GM21576 (cell line): ENCODE data around the gene HENMT1.
"Not testable (repeated sequence)": the region's sequence is repeated elsewhere in the genome, so short reads cannot be mapped to it uniquely, and the experiment has no call there.

Experiments used
- ATAC-seq: cut with Tn5 transposase; IDR thresholded peaks from one replicate; pipeline ENCODE4 v1.9.1; 2021; ENCODE audit warnings: mild to moderate bottlenecking, moderate library complexity; ENCODE audit not compliant: unreplicated experiment

HENMT1 gene

DNA sequence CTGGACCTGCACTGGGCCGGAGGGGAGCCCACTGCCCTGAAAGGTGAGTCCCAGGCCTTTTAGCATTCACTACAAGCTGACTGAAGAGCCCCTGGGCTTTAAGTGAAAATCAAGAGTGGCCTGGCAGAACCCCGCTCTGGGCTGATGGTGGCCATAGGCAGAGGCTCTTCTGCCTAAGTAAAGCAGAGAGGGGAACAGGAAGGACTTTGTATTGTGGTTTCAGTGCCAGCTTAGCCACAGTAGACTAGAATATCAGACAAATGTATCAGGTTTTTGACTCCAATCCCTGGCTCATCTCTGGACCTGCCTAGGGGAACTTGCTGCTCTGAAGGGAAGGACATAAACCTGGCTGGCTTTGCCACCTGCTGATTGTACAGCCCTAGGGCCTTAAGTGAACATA lies 10.2 kb upstream of the HENMT1 start:
- no peak for ATAC-seq

DNA sequence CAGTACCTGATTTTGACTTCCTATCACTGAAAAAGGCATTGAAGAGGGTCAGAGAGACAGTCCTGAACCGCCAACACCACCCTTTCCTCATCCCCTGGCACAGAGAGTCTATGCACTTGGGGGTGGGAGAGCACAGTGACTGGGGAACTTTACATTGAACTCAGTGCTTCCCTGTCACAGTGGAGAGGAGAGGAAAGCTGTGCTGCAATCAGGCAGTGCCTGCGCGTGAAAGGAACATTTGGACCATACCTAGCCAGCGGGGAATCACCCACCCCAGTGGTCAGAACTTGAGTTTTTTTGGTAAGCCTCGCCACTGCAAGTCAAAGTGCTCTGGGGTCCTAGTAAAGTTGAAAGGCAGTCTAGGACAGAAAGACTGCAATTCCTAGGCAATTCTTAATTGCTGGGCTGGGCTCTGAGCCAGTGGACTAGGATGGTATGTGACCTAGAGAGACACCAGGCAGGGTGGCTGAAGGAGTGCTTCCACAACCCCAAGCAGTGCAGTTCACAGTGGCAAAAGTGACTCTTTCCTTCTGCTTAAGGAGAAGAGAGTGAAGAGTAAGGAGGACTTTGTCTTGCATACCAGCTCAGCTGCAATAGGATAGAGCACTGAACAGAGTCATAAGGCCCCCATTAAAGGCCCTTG lies 9.4 kb upstream of the HENMT1 start:
- no peak for ATAC-seq

DNA sequence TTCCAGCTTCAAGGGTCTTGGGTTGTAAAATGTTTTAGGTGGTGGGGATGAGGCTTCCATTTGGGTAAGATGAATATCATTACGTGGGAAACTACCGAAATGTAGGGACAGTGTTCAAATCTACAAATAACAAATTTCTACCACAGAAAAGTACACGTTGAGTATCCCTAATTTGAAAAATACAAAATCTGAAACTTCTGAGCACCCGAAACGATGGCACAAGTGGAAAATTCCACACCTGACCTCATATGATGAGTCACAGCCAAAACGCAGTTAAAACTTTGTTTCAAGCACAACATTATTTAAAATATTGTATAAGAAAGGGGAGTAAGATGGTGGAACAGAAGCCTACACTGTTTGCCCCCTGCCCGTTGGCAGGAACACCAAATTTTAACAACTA lies 8.8 kb upstream of the HENMT1 start:
- ATAC-seq = no peak

DNA sequence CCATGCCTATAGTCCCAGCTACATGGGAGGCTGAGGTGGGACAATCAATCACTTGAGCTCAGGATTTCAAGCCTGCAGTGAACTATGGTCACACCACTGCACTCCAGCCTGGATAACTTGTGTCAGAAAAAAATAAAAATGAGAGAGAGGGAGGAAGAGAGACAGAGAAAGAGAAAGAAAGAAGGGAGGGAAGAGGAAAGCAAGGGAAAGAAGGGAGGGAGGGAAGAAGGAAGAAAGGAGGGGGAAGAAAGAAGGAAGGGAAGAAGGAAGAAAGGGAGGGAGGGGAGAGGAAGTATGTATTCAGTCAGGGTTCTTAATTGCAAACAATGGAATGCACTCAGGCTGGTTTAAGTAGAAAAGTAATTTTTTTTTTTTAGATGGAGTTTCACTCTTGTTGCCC lies 7.9 kb upstream of the HENMT1 start:
- no peak for ATAC-seq

DNA sequence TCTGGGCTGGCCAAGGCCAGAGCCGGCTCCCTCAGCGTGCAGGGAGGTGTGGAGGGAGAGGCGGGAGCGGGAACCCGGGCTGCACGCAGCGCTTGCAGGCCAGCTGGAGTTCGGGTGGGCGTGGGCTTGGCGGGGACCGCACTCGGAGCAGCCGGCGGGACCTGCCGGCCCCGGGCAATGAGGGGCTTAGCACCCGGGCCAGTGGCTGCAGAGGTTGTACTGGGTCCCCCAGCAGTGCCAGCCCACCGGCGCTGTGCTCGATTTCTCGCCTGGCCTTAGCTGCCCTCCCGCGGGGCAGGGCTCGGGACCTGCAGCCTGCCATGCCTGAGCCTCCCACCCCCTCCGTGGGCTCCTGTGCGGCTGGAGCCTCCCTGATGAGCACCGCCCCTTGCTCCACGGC lies 6.5 kb upstream of the HENMT1 start:
- ATAC-seq = not testable (repeated sequence)

DNA sequence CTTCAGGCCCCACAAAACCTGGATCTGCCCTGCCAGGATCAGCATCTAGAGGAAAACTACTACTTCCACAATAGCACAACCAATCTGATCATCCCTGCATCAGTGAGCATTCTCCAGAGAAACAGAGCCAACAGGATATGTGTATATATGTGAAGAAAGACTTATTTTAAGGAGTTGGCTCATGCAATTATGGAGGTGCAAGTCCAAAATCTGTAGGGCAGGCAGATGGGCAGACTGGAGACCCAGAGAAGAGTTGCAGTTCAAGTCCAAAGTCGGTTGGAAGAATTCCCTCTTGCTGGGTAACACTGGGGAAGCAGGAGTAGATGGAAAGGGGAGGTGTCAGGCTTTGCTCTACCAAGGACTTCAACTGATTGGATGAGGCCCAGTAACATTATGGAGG lies 4.9 kb upstream of the HENMT1 start:
- no peak for ATAC-seq

DNA sequence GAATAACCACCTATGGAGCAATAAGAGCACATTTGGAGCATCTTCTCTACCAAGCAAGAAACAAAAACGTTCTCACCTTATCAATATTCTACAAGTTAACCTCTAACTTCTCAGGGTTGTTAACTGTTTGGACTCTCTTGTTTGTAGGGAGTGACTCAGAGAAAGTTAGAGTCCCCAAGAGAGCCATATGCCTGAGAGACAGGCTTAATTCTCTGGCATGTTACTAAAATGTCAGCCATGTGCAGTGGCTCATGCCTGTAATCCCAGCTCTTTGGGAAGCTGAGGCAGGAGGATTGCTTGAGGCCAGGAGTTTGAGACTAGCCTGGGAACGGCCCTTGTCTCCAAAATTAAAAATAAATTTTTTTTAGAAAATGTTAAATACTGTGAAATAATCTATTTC lies 4.2 kb upstream of the HENMT1 start:
- no peak for ATAC-seq

DNA sequence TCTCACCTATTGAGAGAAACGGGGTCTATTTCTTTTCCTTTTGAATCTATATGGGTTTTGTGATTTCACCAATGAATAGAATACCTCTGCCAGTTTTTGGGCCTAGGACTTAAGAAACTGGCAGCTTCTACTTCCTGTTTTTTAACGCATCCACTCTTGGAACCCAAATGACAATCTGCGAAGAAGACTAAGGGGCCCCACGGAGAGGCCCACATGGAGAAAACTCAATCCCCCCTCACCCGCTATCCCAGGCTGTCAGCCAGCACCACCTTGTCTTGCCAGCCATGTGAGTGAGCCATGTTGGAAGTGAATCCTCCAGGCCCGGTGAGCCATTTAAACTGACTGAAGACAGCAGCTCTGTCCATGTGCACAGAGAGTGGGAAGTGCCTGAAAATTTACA lies 3.6 kb upstream of the HENMT1 start:
- no peak for ATAC-seq

DNA sequence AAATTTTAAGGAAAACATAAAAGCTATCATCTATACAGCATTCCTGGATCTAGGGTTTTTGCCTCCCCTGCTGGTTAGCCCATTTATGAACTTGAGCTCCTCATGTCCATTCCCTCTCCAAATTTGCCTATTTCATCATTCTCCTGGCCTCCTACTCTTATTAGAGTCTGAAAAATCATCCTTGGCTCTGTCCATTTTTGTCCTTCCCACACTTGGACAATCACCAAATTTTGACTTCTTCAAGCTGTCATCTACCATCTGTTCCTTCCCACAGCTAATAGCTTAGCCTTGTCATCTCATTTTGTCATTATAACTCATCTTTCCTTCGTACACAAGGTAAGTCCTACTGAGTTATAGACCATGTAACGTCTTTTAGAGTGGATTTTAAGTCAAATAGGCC lies 2.2 kb upstream of the HENMT1 start:
- ATAC-seq = no peak

DNA sequence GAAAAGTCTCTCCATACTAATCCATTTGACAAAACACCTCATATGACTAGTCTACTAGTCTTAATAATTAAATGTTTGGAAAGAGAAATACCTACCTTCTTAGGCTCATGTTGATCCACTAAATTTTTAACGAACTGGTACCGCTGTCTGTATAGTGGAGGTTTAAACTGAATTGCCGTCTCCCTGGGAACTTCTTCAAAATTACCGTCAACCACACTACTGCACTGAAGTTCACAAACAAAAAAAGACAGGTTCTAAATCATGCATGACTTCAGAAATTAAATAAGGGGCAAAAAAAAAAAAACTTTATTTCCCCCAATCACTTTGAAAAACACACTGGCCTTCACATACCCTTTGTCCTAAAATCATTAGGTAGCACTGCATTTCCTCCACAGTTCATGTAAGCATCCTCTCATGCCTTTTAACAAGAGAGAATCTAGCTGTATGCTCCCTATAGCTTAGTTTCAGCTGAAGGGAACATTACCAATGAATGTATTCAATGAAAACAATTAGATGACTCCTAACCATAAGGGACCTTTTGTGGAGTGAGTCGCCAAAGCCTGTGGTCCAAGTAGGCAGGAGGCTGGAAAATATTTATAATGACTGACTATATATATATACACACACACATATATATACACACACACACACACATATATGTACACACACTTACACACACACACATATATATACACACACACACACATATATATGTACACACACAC lies 3.4 kb downstream of the HENMT1 start:
- ATAC-seq = no peak

DNA sequence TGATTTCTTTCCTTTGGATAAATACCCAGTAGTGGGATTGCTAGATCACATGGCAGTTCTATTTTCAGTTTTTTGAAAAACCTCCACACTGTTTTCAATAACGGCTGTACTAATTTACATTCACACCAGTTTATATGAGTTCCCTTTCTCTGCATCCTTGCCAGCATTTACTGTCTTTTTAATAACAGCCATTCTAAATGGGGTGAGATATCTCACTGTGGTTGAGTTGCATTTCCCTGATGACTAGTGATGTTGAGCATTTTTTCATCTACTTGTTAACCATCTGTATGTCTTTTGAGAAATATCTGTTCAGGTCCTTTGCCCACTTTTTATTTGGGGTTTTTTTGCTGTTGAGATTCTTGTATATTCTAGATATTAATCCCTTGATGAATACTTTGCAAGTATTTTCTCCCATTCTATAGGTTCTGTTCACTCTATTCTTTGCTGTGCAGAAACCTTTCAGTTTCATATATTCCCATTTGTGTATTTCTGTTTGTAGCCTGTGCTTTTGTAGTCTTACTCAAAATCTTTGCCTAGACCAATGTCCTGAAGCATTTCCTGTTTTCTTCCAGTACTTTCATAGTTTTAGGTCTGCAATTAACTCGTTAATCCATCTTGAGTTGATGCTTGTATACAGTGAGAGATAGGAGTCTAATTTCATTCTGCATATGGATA lies 7.3 kb downstream of the HENMT1 start:
- ATAC-seq = no peak

DNA sequence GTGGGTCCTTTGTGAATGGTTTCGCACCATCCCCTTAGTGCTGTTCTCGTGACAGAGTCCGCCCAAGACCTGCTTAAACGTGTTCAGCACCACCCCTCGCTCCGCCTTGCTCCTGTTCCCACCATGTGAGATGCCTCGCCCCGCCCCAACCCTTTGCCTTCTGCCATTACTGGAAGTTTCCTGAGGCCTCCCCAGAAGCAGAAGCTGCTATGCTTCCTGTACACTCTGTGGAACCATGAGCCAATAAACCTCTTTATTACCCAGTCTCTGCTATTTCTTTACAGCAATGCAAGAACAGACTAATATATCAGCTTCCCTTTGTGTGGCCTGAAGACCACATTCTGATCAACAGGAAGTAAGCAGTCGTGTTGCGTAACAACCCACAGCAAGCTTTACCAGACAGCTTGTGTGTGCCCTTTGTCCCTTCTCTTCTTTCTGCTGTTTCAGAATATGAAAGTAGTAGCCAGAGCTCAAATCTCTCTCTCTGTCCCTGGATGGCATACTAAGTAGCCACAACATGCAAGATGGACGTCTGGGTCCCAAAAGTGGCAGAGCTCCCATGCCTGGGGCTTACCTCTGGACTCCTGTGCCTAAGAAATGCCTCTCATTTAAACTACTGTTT lies 14.1 kb downstream of the HENMT1 start:
- no peak for ATAC-seq

DNA sequence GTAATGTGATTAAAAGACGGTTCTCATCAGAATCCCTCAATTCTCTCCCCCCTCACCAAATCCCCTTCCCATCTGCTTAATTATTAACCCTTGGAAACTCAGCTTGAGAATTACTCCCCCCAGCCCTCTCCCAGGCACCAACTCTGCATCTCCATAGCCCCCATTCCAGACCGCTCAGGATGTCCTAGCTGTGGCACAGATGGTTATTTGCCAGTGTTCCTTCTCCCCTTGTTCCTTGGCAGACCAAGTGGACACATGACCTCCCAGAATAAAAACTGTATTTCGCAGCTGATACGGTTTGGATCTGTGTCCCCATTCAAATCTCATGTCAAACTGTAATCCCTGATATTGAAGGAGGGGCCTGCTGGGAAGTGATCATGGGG lies 14.6 kb downstream of the HENMT1 start:
- no peak for ATAC-seq

DNA sequence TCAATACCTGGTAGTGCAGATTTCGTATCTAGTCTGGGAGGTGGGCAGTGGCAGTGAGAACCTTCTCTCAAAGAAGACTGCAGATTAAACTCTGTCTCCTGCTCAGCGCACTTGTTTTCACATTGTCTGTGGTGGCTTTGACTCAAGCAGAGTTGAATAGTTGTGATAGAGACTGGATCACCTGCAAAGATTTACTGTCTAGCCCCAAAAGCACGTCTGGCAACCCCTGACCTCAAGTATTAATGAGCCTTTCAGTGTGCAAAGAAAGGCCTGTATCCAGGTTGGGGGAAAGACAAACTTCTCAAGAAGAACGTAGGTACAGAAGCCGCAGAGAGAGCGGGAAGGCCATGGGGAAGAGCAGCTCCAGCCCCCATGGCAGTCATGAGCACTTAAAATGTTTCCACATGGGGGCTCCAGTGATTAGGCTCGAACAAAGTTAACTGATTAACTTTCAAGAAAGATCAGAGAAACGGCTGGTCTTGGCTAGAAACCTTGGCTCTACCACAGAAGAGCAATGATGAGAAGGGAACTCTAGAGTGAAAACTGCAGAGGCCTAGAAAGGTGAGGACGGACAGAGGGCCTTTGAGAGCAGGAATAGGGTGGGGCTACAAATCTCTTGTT lies 15.2 kb downstream of the HENMT1 start:
- ATAC-seq = no peak

DNA sequence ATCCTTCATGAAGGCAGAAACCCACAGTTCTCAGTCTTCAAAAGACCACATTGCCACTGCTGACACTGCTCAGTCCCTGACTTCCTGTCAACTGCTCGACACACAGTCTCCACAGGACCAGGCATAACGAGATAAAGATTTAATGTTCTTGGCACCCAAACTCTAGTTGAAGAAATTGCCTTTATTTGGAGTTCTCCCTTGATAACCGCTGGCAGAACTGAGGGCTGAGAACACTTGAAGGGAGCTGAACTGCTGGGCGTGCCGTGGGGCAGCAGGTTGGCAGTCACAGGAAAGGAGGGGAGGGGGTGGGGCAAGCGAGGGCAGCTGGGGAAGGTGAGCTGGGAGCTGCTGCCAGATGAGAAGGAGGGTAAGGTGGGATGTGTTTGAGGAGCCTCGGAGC lies 15.9 kb downstream of the HENMT1 start:
- no peak for ATAC-seq

DNA sequence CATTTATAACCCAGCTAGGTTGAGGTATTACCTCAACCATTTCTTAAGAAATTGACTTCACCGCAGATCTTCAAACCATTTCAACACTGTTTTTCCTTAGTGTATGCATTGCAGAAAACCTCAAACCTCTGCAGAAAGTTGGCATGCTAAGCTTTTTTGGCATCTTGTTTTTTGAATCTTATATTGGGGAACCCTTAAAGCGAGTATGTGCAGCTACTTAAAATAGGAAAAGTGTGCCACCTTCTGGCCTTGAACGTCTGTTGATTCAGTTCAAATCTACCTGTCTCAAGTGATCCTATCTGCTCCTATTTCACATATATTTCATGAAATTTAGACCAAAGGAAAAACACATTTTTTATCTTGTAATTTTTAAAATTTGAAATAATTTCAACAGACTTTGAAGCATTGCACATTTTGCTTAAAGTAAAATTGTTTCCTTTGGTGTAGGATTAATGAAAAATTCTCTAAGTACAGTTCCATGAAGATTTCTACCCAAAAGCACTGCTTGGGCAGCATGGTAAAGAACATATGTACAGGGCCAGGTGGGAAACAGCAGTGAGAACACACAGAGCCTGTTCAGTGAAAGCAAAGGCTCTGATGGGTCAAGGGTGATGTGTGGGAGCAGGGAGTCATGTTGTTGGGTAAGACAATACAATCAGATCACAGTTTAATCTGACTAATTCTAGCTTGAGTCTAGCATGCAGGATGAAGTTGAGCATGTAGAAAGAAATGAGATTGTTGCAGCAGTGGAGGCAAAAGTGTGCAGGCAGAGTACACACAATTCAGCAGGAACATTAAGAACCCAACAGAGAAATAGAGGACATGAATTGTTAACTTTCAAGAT lies 17.2 kb downstream of the HENMT1 start:
- no peak for ATAC-seq

DNA sequence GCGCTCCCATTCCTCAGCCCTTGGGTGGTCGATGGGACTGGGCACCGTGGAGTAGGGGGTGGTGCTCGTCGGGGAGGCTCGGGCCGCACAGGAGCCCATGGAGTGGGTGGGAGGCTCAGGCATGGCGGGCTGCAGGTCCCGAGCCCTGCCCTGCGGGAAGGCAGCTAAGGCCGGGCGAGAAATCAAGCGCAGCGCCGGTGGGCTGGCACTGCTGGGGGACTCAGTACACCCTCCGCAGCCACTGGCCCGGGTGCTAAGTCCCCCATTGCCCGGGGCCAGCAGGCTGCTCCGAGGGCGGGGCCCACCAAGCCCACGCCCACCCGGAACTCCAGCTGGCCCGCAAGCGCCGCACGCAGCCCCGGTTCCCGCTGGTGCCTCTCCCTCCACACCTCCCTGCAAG lies 20.0 kb downstream of the HENMT1 start:
- ATAC-seq = not testable (repeated sequence)

DNA sequence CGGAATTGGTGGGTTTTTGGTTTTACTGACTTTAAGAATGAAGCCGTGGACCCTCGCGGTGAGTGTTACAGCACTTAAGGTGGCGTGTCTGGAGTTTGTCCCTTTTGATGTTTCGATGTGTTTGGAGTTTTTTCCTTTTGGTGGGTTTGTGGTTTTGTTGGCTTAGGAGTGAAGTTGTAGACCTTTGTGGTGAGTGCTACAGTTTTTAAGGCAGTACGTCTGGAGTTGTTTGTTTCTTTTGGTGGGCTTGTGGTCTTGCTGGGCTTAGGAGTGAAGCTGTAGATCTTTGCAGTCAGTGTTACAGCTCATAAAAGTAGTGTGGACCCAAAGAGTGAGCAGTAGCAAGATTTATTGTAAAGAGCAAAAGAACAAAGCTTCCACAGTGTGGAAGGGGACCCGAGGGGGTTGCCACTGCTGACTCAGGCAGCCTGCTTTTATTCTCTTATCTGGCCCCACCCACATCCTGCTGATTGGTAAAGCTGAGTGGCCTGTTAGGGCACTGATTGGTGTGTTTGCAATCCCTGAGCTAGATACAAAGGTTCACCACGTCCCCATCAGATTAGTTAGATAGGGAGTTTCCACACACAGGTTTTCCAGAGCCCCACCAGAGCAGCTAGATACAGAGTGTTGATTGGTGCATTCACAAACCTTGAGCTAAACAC lies 20.9 kb downstream of the HENMT1 start:
- no peak for ATAC-seq

DNA sequence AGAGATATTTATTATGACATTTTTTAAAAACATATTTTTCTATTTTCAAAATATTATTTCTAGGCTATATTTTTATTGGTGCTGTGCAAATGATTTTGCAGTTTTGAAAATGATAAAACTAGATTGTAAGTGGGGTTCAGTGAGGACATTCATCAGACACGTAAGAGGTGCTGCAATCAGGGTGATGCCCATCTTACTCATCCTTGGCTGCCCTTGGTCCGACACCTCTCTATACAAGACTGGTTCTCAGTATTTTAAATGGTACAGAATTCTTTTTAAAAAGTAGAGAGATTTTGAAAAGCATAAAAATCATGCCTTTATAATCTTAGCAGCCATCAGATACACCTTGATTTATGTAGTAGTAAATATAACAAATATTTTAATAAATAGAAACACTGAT lies 24.0 kb downstream of the HENMT1 start:
- ATAC-seq = no peak

DNA sequence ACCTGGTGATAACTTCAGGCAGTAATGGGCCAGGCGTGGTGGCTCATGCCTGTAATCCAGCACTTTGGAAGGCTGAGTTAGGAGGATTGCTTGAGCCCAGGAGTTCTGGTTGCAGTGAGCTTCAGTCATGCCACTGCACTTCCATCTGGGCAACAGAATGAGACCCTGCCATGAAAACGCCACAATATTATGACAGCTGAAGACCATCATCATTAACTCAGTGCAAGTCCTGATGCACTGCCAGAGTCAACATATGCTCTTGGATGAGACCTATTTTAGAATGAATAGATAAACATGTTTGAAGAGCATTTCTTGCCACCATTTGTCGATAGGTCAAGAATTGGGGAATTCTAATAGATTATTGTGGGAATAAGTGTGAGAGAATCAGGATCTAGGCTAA lies 26.4 kb downstream of the HENMT1 start:
- ATAC-seq = no peak
